Neural crest cell (in vitro differentiated cells): ENCODE measurements around the gene ZNF664. TPM values are rescaled to one million over a fixed set of nuclear protein-coding genes. Genes with fewer than 3 reads are reported as not detected.

Experiments used
- DNase-seq: peaks from one replicate; pipeline ENCODE4 v3.0.0; 2021; ENCODE audit warnings: low read depth, mixed read lengths, low spot score
- H3K27ac Mint-ChIP-seq: one replicate; pipeline ENCODE4 v1.8.0; 2021; ENCODE audit warnings: mild to moderate bottlenecking, mixed read lengths; ENCODE audit not compliant: unreplicated experiment
- H3K27me3 Mint-ChIP-seq: 2 replicates; pipeline ENCODE4 v1.8.0; 2021; ENCODE audit warnings: low read depth, mild to moderate bottlenecking, mixed read lengths
- H3K36me3 Mint-ChIP-seq: 2 replicates; pipeline ENCODE4 v1.8.0; 2021; ENCODE audit warnings: low read depth, mild to moderate bottlenecking, mixed read lengths
- H3K4me1 Mint-ChIP-seq: 2 replicates; pipeline ENCODE4 v1.8.0; 2021; ENCODE audit warnings: mixed read lengths
- H3K4me3 Mint-ChIP-seq: one replicate; pipeline ENCODE4 v1.8.0; 2021; ENCODE audit warnings: mild to moderate bottlenecking, mixed read lengths
- H3K9me3 Mint-ChIP-seq: 2 replicates; pipeline ENCODE4 v1.8.0; 2021; ENCODE audit warnings: mixed read lengths
- CTCF ChIP-seq: fragments of 200-600 bp; sonication (generic); conservative IDR thresholded peaks from 2 replicates; pipeline ENCODE4 v1.5.0; 2021; ENCODE audit warnings: antibody characterized with exemption, mild to moderate bottlenecking
- total RNA-seq: library from RNA; stranded (reverse); gene quantifications from 2 replicates; pipeline ENCODE4 v1.2.1, GENCODE V29; 2021

ZNF664 gene
- total RNA-seq, 1 donor from 2014 or later = 156 TPM

- Mint-ChIP-seq H3K4me1 (peaks cover 7% of the 10 kb centered on the region), H3K27ac (no peak overlapping the region), H3K9me3 (no peaks in the 10 kb centered on the region), H3K36me3 (peaks cover 19% of the 10 kb centered on the region), H3K27me3 (no peaks in the 10 kb centered on the region), H3K4me3 (no peak overlapping the region)
- DNase-seq = no peak
- no peak for TF ChIP-seq CTCF
Observed at GRCh38 chr12:123935956-123936355, 37.1 kb upstream of the ZNF664 start.

- Mint-ChIP-seq H3K9me3 (no peaks in the 10 kb centered on the region), H3K27me3 (no peaks in the 10 kb centered on the region), H3K27ac (no peak overlapping the region), H3K4me3 (no peak overlapping the region), H3K4me1 (peaks cover 7% of the 10 kb centered on the region), H3K36me3 (peaks cover 21% of the 10 kb centered on the region)
- no peak for DNase-seq
- no peak for TF ChIP-seq CTCF
Observed at GRCh38 chr12:123936471-123936870, 36.5 kb upstream of the ZNF664 start.

- Mint-ChIP-seq H3K27ac (no peak overlapping the region), H3K9me3 (no peaks in the 10 kb centered on the region), H3K4me3 (no peak overlapping the region), H3K36me3 (peaks cover 23% of the 10 kb centered on the region), H3K4me1 (peaks cover 7% of the 10 kb centered on the region), H3K27me3 (no peaks in the 10 kb centered on the region)
- no peak for TF ChIP-seq CTCF
- DNase-seq = no peak
Observed at GRCh38 chr12:123936956-123937706, 35.9 kb upstream of the ZNF664 start.

GRCh38 chr12:123937707-123938591, 35.1 kb upstream of the ZNF664 start:
- peak overlapping the region; percentile 81 for H3K27ac Mint-ChIP-seq
- peaks cover 7% of the 10 kb centered on the region for H3K4me1 Mint-ChIP-seq
- H3K36me3 Mint-ChIP-seq = peaks cover 27% of the 10 kb centered on the region
- H3K4me3 Mint-ChIP-seq = no peak overlapping the region
- H3K27me3 Mint-ChIP-seq = no peaks in the 10 kb centered on the region
- DNase-seq = no peak
- no peak for TF ChIP-seq CTCF
- no peaks in the 10 kb centered on the region for H3K9me3 Mint-ChIP-seq

- Mint-ChIP-seq H3K9me3 (no peaks in the 10 kb centered on the region), H3K27me3 (no peaks in the 10 kb centered on the region), H3K4me1 (peaks cover 7% of the 10 kb centered on the region), H3K36me3 (peaks cover 22% of the 10 kb centered on the region), H3K4me3 (no peak overlapping the region), H3K27ac (peak overlapping the region; percentile 81)
- peak; percentile 38 for TF ChIP-seq CTCF
- DNase-seq = peak; percentile 23
Observed at GRCh38 chr12:123938679-123939480, 34.1 kb upstream of the ZNF664 start.
